Activated T-cell treated with anti-CD3 and anti-CD28 coated beads for 1 hour (primary cell): ENCODE data around the gene ADAP1.

ENCODE experiments used
- DNase-seq: peaks from one replicate; pipeline ENCODE4 v3.0.0-alpha.2; 2020; ENCODE audit warnings: low read depth

ADAP1 gene

GRCh38 chr7:894164-894867 is 60.2 kb downstream of the ADAP1 start:
- no peak for DNase-seq

- no peak for DNase-seq
Measured at GRCh38 chr7:893686-894085, 60.8 kb downstream of the ADAP1 start.

GRCh38 chr7:892648-893593 is 61.6 kb downstream of the ADAP1 start:
- no peak for DNase-seq

GRCh38 chr7:891805-892204 is 62.7 kb downstream of the ADAP1 start:
- DNase-seq: no peak

- DNase-seq: no peak
Measured at GRCh38 chr7:891291-891690, 63.2 kb downstream of the ADAP1 start.

- no peak for DNase-seq
Measured at GRCh38 chr7:890868-891267, 63.6 kb downstream of the ADAP1 start.

GRCh38 chr7:889391-889790 is 65.1 kb downstream of the ADAP1 start:
- no peak for DNase-seq

- no peak for DNase-seq
Measured at GRCh38 chr7:889025-889390, 65.5 kb downstream of the ADAP1 start.

- DNase-seq: no peak
Measured at GRCh38 chr7:888081-889024, 66.1 kb downstream of the ADAP1 start.

GRCh38 chr7:887488-887820 is 67.0 kb downstream of the ADAP1 start:
- no peak for DNase-seq

GRCh38 chr7:886626-887487 is 67.6 kb downstream of the ADAP1 start:
- DNase-seq: no peak

- DNase-seq: no peak
Measured at GRCh38 chr7:885893-886625, 68.4 kb downstream of the ADAP1 start.

- no peak for DNase-seq
Measured at GRCh38 chr7:885261-885892, 69.1 kb downstream of the ADAP1 start.

GRCh38 chr7:884191-885003 is 70.1 kb downstream of the ADAP1 start:
- DNase-seq: no peak

GRCh38 chr7:883055-884021 is 71.1 kb downstream of the ADAP1 start:
- no peak for DNase-seq

- no peak for DNase-seq
Measured at GRCh38 chr7:882336-883035, 72.0 kb downstream of the ADAP1 start.

- DNase-seq: no peak
Measured at GRCh38 chr7:881441-882234, 72.8 kb downstream of the ADAP1 start.
